Naive B cell (primary cell): Measurements from ENCODE around the gene DPEP3. TPM values are rescaled to one million over a fixed set of nuclear protein-coding genes. Genes with fewer than 3 reads are reported as not detected.
"Not testable (repeated sequence)": the region's sequence is repeated elsewhere in the genome, so short reads cannot be mapped to it uniquely, and the experiment has no call there.

Experiments used
- ATAC-seq, 2 donors: fragments of 150-1000 bp; cut with Tn5 transposase; 2 replicates each; pipeline ENCODE4 v1.10.0; 2021; ENCODE audit warnings: low read depth in 2 of 2, mild to moderate bottlenecking in 2 of 2, moderate library complexity in 2 of 2
- DNase-seq: peaks from one replicate; pipeline ENCODE4 v3.0.0; 2022
- H3K27ac Mint-ChIP-seq, 6 donors: one replicate each; pipeline ENCODE4 v1.8.0; 2020 to 2022; ENCODE audit warnings: mild to moderate bottlenecking in 6 of 6, mixed read lengths in 6 of 6, moderate library complexity in 5 of 6, inconsistent platforms in 2 of 6
- H3K27me3 Mint-ChIP-seq, 3 donors: one replicate each; pipeline ENCODE4 v1.8.0; 2021 to 2022; ENCODE audit warnings: mixed read lengths in 3 of 3, mild to moderate bottlenecking in 1 of 3
- H3K36me3 Mint-ChIP-seq, 2 donors: one replicate each; pipeline ENCODE4 v1.8.0; 2020 to 2022; ENCODE audit warnings: mixed read lengths in 2 of 2, inconsistent platforms in 1 of 2, mild to moderate bottlenecking in 1 of 2
- H3K4me1 Mint-ChIP-seq, 3 donors: one replicate each; pipeline ENCODE4 v1.8.0; 2020 to 2022; ENCODE audit warnings: mixed read lengths in 3 of 3, inconsistent platforms in 1 of 3, mild to moderate bottlenecking in 1 of 3, moderate library complexity in 1 of 3
- H3K4me3 Mint-ChIP-seq, 8 donors: one replicate each; pipeline ENCODE4 v1.8.0; 2020 to 2022; ENCODE audit warnings: mild to moderate bottlenecking in 8 of 8, mixed read lengths in 8 of 8, moderate library complexity in 8 of 8, inconsistent platforms in 2 of 8
- H3K9me3 Mint-ChIP-seq, 7 donors: one replicate each; pipeline ENCODE4 v1.8.0; 2020 to 2022; ENCODE audit warnings: mixed read lengths in 7 of 7, mild to moderate bottlenecking in 5 of 7, inconsistent platforms in 2 of 7, moderate library complexity in 1 of 7
- polyA plus RNA-seq, 6 donors: library from polyadenylated mRNA; unstranded; fragments of 300-500 nt; fragmentation: Illumina TruSeq; gene quantifications; one replicate each; pipeline ENCODE4 v1.2.3, GENCODE V29; 2021; ENCODE audit warnings: low read depth in 6 of 6

Gene DPEP3
- polyA plus RNA-seq, 6 donors from 2014 or later: 0.44 to 0.83 (median 0.55) TPM; not detected in 2

DNA sequence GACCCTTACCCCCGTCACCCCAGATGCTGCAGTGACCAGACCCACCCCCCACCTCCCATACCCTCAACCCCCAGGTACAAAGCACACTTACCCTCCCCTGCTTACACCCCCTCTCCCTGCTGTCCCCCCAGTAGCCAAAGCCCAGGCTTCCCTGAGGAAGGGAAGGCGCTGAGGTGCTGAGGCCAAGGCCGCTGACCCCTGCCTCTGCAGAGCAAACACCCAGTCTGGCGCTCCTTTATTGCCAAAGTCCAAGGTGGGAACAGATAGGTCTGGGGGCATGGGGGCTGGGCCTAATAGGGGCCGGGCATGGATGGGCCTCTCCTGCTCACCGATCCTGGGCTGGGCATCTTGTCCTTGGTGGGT, 37.1 kb downstream of the DPEP3 start:
- Mint-ChIP-seq H3K4me3 (no peak overlapping the region), H3K27ac (no peak overlapping the region), H3K4me1 (peaks cover 7 to 24% (median 12%) of the 10 kb centered on the region in 3 donors), H3K9me3 (no peaks in the 10 kb centered on the region), H3K36me3 (no peaks in the 10 kb centered on the region), H3K27me3 (no peaks in the 10 kb centered on the region)
- no peak for DNase-seq
- ATAC-seq: no peak

DNA sequence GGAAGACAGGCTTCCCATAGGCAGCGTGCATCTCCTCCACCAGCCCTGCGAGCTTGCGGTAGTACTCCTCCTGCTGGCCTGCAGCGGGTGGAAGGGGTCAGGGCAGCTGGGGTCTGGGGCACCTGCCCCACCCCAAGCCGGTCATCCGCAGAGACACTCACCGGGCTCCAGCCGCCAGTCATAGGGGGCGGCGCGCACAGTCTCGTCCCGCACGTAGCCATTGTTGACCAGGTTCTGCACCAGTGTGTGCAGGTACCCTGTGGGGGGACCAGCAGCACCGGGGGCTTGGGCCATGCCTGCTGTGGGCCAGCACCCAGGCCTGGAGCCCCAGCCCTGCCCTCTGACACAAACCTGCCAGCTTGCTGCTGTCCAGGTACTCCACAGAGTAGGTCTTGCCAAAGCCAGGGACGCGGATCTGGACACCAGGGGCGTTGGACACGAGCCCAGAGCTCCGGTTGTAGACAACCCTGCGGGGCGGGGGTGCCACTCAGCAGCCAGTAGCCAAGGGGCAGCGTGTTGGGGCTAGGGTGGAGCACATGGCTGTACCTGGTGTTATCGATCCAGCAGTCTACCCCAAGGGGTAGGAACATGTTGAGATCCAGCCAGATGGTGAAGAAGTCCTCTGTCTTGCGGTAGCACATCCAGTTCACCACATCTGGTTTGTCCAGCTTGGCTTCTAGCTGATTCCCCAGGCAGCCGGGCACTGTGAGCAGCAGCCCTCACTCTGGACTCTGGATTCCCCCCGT, 37.6 kb downstream of the DPEP3 start:
- no peak for DNase-seq
- Mint-ChIP-seq H3K27ac (no peak overlapping the region), H3K4me3 (no peak overlapping the region), H3K4me1 (peaks cover 7 to 24% (median 12%) of the 10 kb centered on the region in 3 donors), H3K9me3 (no peaks in the 10 kb centered on the region), H3K27me3 (no peaks in the 10 kb centered on the region), H3K36me3 (no peaks in the 10 kb centered on the region)
- no peak for ATAC-seq

GRCh38 chr16:67942200-67942509, 38.1 kb downstream of the DPEP3 start:
- Mint-ChIP-seq H3K9me3 (no peaks in the 10 kb centered on the region), H3K27ac (peak overlapping the region in 1 of 6 donors; percentile 57), H3K4me1 (peaks cover 11 to 28% (median 15%) of the 10 kb centered on the region in 3 donors), H3K36me3 (no peaks in the 10 kb centered on the region), H3K27me3 (no peaks in the 10 kb centered on the region), H3K4me3 (no peak overlapping the region)
- ATAC-seq (peak; percentile 54 to 65), DNase-seq (no peak)

DNA sequence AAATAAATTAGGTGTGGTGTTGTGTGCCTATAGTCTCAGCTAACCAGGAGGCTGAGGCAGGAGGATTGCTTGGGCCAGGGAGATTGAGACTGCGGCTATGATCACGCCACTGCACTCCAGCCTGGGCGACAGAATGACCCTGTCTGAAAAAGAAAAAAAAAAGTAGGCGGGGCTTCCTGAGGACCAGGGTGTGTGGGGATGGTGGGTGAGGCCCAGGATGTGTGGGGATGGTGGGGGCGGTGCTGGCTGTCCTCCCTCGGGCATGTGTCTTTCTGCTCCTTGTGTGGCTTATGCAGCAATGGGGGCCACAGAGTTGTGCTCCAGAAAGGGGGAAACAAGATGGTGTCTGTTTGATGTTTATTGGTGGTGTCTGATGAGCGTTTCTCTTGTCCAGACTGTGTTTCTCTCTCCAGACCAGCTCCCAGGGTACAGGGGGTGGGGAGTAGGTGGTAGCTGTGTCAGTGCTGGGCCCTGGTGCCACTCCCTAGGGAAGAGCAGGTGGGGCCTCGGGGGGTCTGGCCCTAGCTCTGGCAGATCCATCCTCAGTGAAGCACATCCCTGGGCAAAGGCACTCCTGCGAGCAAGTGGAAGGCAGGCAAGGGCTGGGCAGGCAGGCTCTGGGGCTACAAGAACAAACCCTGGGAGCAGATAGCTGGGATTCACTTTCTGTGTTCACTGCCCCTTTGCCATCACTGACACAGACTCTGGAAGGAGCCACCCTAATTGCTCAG, 38.7 kb downstream of the DPEP3 start:
- H3K9me3 Mint-ChIP-seq: no peaks in the 10 kb centered on the region
- H3K27me3 Mint-ChIP-seq: no peaks in the 10 kb centered on the region
- ATAC-seq (no peak), DNase-seq (no peak)
- H3K4me3 Mint-ChIP-seq: no peak overlapping the region
- no peaks in the 10 kb centered on the region for H3K36me3 Mint-ChIP-seq
- peaks cover 16 to 33% (median 21%) of the 10 kb centered on the region in 3 donors for H3K4me1 Mint-ChIP-seq
- no peak overlapping the region for H3K27ac Mint-ChIP-seq

- Mint-ChIP-seq H3K4me3 (peak overlapping the region in 4 of 8 donors; percentile 42 to 56 (median 47)), H3K9me3 (no peaks in the 10 kb centered on the region), H3K27me3 (no peaks in the 10 kb centered on the region), H3K27ac (peak overlapping the region in 5 of 6 donors; percentile 26 to 86 (median 51)), H3K36me3 (peaks cover 0 to 4% of the 10 kb centered on the region in 2 donors), H3K4me1 (peaks cover 20 to 37% (median 24%) of the 10 kb centered on the region in 3 donors)
- DNase-seq (no peak), ATAC-seq (no peak)
Measured at GRCh38 chr16:67940446-67941089, 39.7 kb downstream of the DPEP3 start.

- peak overlapping the region in 5 of 6 donors; percentile 26 to 92 (median 81) for H3K27ac Mint-ChIP-seq
- no peaks in the 10 kb centered on the region for H3K9me3 Mint-ChIP-seq
- H3K4me1 Mint-ChIP-seq: peaks cover 28 to 44% (median 32%) of the 10 kb centered on the region in 3 donors
- H3K4me3 Mint-ChIP-seq: peak overlapping the region in 6 of 8 donors; percentile 42 to 61 (median 52)
- no peak for DNase-seq
- no peak for ATAC-seq
- H3K27me3 Mint-ChIP-seq: no peaks in the 10 kb centered on the region
- H3K36me3 Mint-ChIP-seq: peaks cover 0 to 10% of the 10 kb centered on the region in 2 donors
Measured at GRCh38 chr16:67939507-67940445, 40.5 kb downstream of the DPEP3 start.

GRCh38 chr16:67937713-67938112, 42.6 kb downstream of the DPEP3 start:
- not testable (repeated sequence) for DNase-seq, ATAC-seq, H3K9me3 Mint-ChIP-seq, H3K27me3 Mint-ChIP-seq
- peak overlapping the region in 7 of 8 donors; percentile 33 to 100 (median 99) for H3K4me3 Mint-ChIP-seq
- H3K4me1 Mint-ChIP-seq: peaks cover 32 to 42% (median 36%) of the 10 kb centered on the region in 3 donors
- peak overlapping the region in 3 of 6 donors; percentile 32 to 97 (median 50) for H3K27ac Mint-ChIP-seq
- H3K36me3 Mint-ChIP-seq: peaks cover 0 to 10% of the 10 kb centered on the region in 2 donors

DNA sequence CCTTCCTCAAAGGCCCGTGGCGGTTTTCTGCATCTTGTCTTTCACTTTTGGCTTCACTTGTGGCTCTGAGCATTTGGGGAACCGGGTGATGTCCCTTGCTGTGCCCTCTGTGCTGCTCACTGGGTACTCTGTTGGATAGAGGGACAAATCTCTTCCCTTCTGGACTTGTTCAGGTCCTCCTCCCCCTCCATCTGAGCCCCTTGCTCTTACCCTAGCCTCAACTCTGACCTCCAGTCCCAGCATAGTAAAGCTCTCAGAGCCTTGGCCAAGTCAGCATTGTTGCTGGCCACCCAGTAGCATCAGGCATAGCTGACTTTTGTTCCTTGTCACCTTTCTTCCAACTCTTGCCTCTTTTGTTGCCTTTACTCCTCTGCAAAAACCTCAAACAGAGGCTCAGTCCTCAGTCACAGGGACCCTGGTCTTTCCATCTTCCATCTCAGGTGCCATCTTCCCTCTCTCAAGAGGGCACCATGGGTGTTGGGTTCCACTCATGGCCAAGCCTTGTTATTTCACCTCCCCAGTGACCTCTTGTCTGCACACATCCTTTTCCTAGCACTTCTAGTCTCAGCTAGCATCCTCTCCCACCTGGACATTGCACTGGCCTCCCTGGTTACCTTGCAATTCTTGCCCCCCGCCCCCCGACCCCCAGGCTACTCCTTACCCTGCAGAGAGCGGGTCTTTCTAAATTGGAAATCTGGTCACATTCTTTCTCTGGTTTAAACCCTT, 43.3 kb downstream of the DPEP3 start:
- DNase-seq: peak; percentile 86
- H3K4me1 Mint-ChIP-seq: peaks cover 30 to 46% (median 36%) of the 10 kb centered on the region in 3 donors
- peak overlapping the region; percentile 90 to 99 (median 97) for H3K27ac Mint-ChIP-seq
- no peaks in the 10 kb centered on the region for H3K27me3 Mint-ChIP-seq
- H3K4me3 Mint-ChIP-seq: peak overlapping the region; percentile 99 to 100 (median 99)
- H3K36me3 Mint-ChIP-seq: peaks cover 0 to 10% of the 10 kb centered on the region in 2 donors
- H3K9me3 Mint-ChIP-seq: no peaks in the 10 kb centered on the region
- peak; percentile 74 for ATAC-seq

DNA sequence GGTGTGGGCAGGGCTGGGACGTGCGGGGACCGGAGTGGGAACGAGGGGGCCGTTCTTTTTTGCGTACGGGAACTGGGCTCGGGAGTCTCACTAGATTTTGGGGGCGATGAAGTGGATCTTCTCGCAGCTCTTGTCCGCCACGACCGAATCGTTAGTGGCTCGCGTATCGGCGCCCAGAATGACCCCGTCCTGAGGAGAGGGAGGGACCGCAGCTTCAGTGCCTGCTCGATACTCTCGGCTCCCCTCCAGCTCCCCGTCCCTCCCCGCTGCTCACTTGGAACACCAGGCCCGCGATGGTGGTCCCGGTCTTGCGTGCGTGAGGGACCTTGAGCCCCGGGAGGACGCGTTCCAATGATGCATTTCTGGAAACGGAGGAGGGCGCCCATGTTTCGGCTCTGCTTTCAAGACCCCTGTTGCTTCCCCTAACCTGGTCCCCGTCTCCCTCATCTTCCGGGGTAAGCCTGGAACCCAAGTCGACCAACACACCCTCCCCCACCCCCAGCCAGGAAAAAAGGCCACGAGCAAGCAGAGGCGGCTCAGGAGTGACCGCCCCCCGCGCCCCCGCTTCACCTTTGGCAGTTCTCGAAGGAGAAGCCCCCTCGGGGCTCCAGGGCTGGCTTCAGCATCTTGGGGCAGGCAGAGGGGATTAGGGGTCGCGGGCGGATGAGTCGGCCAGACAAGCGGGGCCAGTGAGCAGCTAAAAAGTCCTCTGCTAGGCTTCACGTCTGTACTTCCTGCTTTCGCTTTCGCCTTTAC, 44.0 kb downstream of the DPEP3 start, which contains the start of gene PSMB10:
Gene PSMB10, minus strand, starts transcription at position 727 of the 756 bp plus-strand sequence. Its CDS starts 101 bp downstream, at position 626.
- peaks cover 33 to 40% (median 36%) of the 10 kb centered on the region in 3 donors for H3K4me1 Mint-ChIP-seq
- H3K27me3 Mint-ChIP-seq: no peaks in the 10 kb centered on the region
- H3K9me3 Mint-ChIP-seq: no peaks in the 10 kb centered on the region
- peaks cover 0 to 10% of the 10 kb centered on the region in 2 donors for H3K36me3 Mint-ChIP-seq
- peak within 1 kb of the TSS; percentile 90 to 99 (median 97) for H3K27ac Mint-ChIP-seq
- no peak for DNase-seq
- peak; percentile 7 to 9 for ATAC-seq
- peak within 1 kb of the TSS; percentile 99 to 100 (median 99) for H3K4me3 Mint-ChIP-seq

DNA sequence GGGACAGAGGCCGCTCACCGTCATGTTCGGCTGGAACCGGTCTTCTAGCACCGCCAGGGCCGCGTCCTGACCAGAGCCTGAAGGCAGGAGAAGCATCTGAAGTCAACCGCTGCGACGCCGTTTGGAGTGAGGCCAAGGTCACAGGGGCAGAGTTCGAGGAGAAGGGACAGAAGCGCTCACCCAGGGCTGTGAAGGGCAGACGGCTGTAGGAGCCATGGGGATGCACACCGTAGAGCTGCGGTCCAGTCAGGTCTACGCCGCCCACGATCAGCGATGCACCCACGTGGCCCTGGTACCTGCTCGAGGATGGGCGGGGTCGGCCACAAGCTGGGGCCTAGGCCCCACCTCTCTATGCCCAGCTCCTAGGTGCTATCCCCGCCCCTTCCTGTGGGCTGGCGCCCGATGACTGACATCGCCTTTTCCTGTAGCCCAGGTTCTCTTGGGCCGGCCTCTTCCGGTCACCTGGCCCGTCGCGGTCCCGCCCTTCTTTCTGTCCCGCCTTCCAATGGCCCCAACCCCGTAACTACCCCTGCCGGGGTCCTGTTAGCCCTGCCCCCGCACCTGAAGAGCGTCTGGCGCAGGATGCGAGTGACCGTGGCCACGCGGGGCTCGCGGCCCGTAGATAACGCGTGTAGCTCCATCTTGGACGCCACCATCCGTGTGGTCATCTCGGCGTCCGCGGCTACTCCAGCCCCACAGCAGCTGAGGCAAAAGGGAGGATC, 44.7 kb downstream of the DPEP3 start:
- H3K4me1 Mint-ChIP-seq: peaks cover 34 to 36% (median 35%) of the 10 kb centered on the region in 3 donors
- no peaks in the 10 kb centered on the region for H3K9me3 Mint-ChIP-seq
- H3K4me3 Mint-ChIP-seq: peak overlapping the region; percentile 99 to 100 (median 99)
- peak; percentile 89 for DNase-seq
- peak overlapping the region; percentile 90 to 99 (median 97) for H3K27ac Mint-ChIP-seq
- peaks cover 0 to 10% of the 10 kb centered on the region in 2 donors for H3K36me3 Mint-ChIP-seq
- H3K27me3 Mint-ChIP-seq: no peaks in the 10 kb centered on the region
- ATAC-seq: peak; percentile 86 to 87

DNA sequence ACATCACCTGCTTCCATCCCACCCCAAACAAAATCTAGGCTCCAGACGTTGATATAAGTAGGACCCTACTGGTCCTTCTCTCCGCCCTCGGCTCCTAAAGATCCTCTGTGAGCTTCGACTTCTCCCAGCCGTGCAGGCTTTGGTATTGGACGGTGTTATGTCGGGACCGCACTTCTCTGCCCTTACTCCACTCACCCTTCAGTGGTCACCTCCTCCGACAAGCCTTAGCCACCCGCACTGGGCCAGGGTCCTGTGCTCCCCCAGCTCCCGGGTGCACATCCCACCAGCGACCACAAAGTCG, 45.2 kb downstream of the DPEP3 start:
- H3K27ac Mint-ChIP-seq: peak overlapping the region; percentile 90 to 99 (median 96)
- H3K36me3 Mint-ChIP-seq: peaks cover 0 to 10% of the 10 kb centered on the region in 2 donors
- no peaks in the 10 kb centered on the region for H3K9me3 Mint-ChIP-seq
- H3K4me1 Mint-ChIP-seq: peaks cover 30 to 34% (median 31%) of the 10 kb centered on the region in 3 donors
- ATAC-seq (no peak), DNase-seq (no peak)
- no peaks in the 10 kb centered on the region for H3K27me3 Mint-ChIP-seq
- peak overlapping the region in 6 of 8 donors; percentile 99 to 100 (median 99) for H3K4me3 Mint-ChIP-seq
